ENCODE data around the gene CDK13.
"Not testable (repeated sequence)": the region's sequence is repeated elsewhere in the genome, so short reads cannot be mapped to it uniquely, and the experiment has no call there.

Gene CDK13

DNA sequence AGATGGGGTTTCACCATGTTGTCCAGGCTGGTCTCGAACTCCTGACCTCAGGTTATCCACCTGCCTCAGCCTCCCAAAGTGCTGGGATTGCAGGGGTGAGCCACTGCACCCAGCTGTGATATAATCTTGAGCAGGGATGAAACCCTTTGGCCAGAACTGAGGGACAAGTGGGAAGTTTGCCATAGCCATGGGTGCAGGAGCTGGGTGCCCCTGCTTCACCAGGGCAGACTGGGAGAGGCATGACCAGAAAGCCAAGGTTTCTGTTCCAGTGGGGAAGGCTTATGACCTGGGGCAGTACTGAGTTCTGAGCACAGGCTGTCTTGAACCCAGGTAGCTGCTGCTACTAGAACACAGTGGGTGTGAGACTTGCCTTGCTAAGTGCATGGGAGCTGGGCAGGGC, 40.5 kb upstream of the CDK13 start:
- TF ChIP-seq, protein P1, sequence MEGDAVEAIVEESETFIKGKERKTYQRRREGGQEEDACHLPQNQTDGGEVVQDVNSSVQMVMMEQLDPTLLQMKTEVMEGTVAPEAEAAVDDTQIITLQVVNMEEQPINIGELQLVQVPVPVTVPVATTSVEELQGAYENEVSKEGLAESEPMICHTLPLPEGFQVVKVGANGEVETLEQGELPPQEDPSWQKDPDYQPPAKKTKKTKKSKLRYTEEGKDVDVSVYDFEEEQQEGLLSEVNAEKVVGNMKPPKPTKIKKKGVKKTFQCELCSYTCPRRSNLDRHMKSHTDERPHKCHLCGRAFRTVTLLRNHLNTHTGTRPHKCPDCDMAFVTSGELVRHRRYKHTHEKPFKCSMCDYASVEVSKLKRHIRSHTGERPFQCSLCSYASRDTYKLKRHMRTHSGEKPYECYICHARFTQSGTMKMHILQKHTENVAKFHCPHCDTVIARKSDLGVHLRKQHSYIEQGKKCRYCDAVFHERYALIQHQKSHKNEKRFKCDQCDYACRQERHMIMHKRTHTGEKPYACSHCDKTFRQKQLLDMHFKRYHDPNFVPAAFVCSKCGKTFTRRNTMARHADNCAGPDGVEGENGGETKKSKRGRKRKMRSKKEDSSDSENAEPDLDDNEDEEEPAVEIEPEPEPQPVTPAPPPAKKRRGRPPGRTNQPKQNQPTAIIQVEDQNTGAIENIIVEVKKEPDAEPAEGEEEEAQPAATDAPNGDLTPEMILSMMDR (IDR thresholded peaks at IDR 0.05; ENCODE audit: low read length) = no peak
- TF ChIP-seq EZH2 (optimal IDR thresholded peaks at IDR 0.05; ENCODE audit: low read depth, low read length) (no peak), EZH2phosphoT487 (IDR thresholded peaks at IDR 0.05; ENCODE audit: low read length) (no peak)
- Histone ChIP-seq H3K27ac (ENCODE audit: low read length) (no peak overlapping the region), H3K27me3 (replicated peaks; ENCODE audit: insufficient read depth, low read length) (no peaks in the 10 kb centered on the region), H3K9ac (ENCODE audit: low read length) (no peak overlapping the region), H3K4me1 (ENCODE audit: low read length) (no peaks in the 10 kb centered on the region), H4K20me1 (ENCODE audit: insufficient read depth, low read length) (no peaks in the 10 kb centered on the region), H2AFZ (ENCODE audit: low read length) (no peak overlapping the region), H3K9me2 (replicated peaks; ENCODE audit: insufficient read depth, low read length) (no peaks in the 10 kb centered on the region), H3K4me2 (ENCODE audit: low read depth, low read length) (no peak overlapping the region), H3F3A (ENCODE audit: insufficient read depth, low read length) (no peaks in the 10 kb centered on the region), H3K36me3 (replicated peaks; ENCODE audit: insufficient read depth, low read length) (no peaks in the 10 kb centered on the region), H3K9me3 (replicated peaks; ENCODE audit: insufficient read depth, low read length) (no peaks in the 10 kb centered on the region), H3K4me3 (ENCODE audit: low read length) (no peak overlapping the region), H3K79me2 (ENCODE audit: low read length) (no peaks in the 10 kb centered on the region)
- no peak for DNase-seq

DNA sequence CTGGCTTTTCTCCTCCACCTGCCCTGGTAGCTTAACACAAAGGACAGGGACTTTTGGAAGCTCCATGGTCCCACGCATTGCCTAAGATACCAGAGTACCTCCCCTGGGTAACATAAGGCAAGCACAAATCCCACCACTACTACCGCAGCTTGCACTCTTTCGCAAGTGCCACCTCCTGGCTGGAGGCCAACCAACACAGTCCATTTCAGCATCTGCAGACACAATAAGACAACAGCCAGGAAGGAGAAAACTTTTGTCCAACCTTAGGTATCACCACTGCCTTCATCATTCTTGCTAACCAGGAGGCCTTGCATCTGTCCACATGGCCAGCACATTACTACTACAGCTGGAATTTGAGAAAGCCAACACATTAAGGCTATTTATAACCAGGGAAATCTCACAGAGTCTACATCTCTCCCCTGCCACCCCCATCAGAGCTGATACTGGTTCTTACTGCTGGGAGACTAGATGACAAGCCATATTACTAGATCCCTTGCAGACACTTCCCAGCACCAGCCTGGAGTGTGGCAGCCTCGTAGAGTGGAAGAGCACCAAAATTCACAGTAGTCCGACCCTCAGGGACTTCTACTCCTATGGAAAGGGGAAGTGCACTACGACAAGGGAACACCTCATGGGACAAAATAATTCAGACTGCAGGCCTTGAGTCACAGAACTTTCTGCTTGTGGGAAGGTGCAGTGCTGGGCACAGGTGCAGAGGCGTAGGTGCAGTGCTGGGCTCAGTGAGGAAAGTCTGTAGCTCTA, 39.8 kb upstream of the CDK13 start:
- Histone ChIP-seq H3K27ac (ENCODE audit: low read length) (no peak overlapping the region), H4K20me1 (ENCODE audit: insufficient read depth, low read length) (no peaks in the 10 kb centered on the region), H3F3A (ENCODE audit: insufficient read depth, low read length) (no peaks in the 10 kb centered on the region), H3K9ac (ENCODE audit: low read length) (no peak overlapping the region), H3K4me2 (ENCODE audit: low read depth, low read length) (no peak overlapping the region), H3K27me3 (replicated peaks; ENCODE audit: insufficient read depth, low read length) (no peaks in the 10 kb centered on the region), H3K9me3 (replicated peaks; ENCODE audit: insufficient read depth, low read length) (no peaks in the 10 kb centered on the region), H3K36me3 (replicated peaks; ENCODE audit: insufficient read depth, low read length) (no peaks in the 10 kb centered on the region), H3K4me3 (ENCODE audit: low read length) (no peak overlapping the region), H2AFZ (ENCODE audit: low read length) (no peak overlapping the region), H3K9me2 (replicated peaks; ENCODE audit: insufficient read depth, low read length) (no peaks in the 10 kb centered on the region), H3K79me2 (ENCODE audit: low read length) (no peaks in the 10 kb centered on the region), H3K4me1 (ENCODE audit: low read length) (no peaks in the 10 kb centered on the region)
- TF ChIP-seq, protein P1 (IDR thresholded peaks at IDR 0.05; ENCODE audit: low read length) = no peak
- no peak for TF ChIP-seq EZH2phosphoT487 (IDR thresholded peaks at IDR 0.05; ENCODE audit: low read length)
- TF ChIP-seq EZH2 (optimal IDR thresholded peaks at IDR 0.05; ENCODE audit: low read depth, low read length) = no peak
- DNase-seq = no peak

DNA sequence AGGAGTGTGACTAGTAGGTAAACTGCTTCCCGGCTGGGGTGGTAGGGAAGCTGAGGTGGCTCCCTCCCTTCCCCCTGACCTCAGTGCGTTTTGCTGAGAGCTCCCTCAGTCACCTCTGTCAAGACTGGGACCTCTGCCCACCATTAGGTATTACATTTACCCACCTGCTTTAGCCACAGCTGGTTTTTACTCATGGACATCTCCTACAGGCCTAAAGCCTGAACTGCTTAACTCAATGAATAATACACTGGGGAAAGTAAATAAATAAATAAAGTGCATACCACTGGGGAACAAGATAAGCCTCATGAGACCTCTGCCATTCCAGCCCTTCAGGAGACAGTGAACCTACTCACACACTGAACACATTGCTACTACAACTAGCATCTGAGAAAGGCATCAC, 38.9 kb upstream of the CDK13 start:
- Histone ChIP-seq H2AFZ (ENCODE audit: low read length) (no peak overlapping the region), H3F3A (ENCODE audit: insufficient read depth, low read length) (no peaks in the 10 kb centered on the region), H3K9me3 (replicated peaks; ENCODE audit: insufficient read depth, low read length) (no peaks in the 10 kb centered on the region), H3K4me3 (ENCODE audit: low read length) (no peak overlapping the region), H3K36me3 (replicated peaks; ENCODE audit: insufficient read depth, low read length) (no peaks in the 10 kb centered on the region), H3K9me2 (replicated peaks; ENCODE audit: insufficient read depth, low read length) (no peaks in the 10 kb centered on the region), H4K20me1 (ENCODE audit: insufficient read depth, low read length) (no peaks in the 10 kb centered on the region), H3K9ac (ENCODE audit: low read length) (no peak overlapping the region), H3K4me2 (ENCODE audit: low read depth, low read length) (no peak overlapping the region), H3K4me1 (ENCODE audit: low read length) (no peaks in the 10 kb centered on the region), H3K27me3 (replicated peaks; ENCODE audit: insufficient read depth, low read length) (no peaks in the 10 kb centered on the region), H3K27ac (ENCODE audit: low read length) (no peak overlapping the region), H3K79me2 (ENCODE audit: low read length) (no peaks in the 10 kb centered on the region)
- DNase-seq = no peak
- TF ChIP-seq, protein P1 (IDR thresholded peaks at IDR 0.05; ENCODE audit: low read length) = no peak
- no peak for TF ChIP-seq EZH2 (optimal IDR thresholded peaks at IDR 0.05; ENCODE audit: low read depth, low read length)

DNA sequence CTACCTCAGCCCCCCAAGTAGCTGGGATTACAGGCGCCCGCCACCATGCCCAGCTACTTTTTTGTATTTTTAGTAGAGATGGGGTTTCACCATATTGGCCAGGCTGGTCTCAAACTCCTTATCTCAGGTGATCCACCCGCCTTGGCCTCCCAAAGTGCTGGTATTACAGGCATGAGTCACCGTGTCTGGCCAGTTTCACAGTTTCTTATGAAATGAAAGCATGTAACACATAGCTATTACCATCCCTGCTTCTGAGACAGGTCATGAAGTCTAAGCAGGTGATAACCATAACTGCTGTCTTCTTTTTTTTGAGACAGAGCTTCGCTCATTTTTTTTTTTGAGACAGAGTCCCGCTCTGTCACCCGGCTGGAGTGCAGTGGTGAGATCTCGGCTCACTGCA, 34.2 kb upstream of the CDK13 start:
- not testable (repeated sequence) for H4K20me1 ChIP-seq (ENCODE audit: insufficient read depth, low read length); H3K36me3 ChIP-seq (replicated peaks; ENCODE audit: insufficient read depth, low read length); DNase-seq; H3K9me2 ChIP-seq (replicated peaks; ENCODE audit: insufficient read depth, low read length); H3K79me2 ChIP-seq (ENCODE audit: low read length); H3K4me1 ChIP-seq (ENCODE audit: low read length); H3K9ac ChIP-seq (ENCODE audit: low read length); H3K4me3 ChIP-seq (ENCODE audit: low read length); H2AFZ ChIP-seq (ENCODE audit: low read length); H3K27me3 ChIP-seq (replicated peaks; ENCODE audit: insufficient read depth, low read length); H3F3A ChIP-seq (ENCODE audit: insufficient read depth, low read length); H3K4me2 ChIP-seq (ENCODE audit: low read depth, low read length); H3K9me3 ChIP-seq (replicated peaks; ENCODE audit: insufficient read depth, low read length); H3K27ac ChIP-seq (ENCODE audit: low read length)
